ENCODE data around the gene IL16. TPM values are rescaled to one million over a fixed set of nuclear protein-coding genes. Genes with fewer than 3 reads are reported as not detected.

IL16 gene
- total RNA-seq, 1 donor from 2014 or later, result 0.05 TPM

GRCh38 chr15:81174125-81174791 is 22.4 kb upstream of the IL16 start:
- no peak for DNase-seq (ENCODE audit: low read depth)

DNA sequence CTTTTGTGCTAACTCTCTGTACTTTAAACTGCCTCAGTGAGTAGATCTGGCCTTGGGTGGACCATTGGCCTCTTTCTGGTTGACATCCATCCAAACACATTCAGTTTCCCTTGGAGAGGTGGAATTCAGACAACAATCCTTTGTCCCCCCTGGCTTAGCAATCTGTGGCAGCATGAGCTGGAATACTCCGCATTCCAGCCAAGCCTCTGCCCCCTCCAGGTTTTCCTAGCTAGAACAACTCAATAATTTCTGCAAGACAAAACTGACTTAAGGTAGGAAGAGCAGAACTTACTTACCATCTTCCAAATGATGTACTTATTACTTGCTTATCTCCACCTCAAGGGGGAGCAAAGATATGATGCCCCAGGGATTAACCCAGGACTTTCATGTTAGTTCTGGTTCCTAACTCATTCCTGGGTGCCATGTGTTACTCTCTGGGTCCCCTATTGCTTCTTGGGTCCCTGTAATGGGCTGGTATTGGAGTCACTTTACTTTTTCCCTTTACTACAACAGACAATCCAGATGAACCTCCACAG is 21.8 kb upstream of the IL16 start:
- DNase-seq (ENCODE audit: low read depth), result no peak

DNA sequence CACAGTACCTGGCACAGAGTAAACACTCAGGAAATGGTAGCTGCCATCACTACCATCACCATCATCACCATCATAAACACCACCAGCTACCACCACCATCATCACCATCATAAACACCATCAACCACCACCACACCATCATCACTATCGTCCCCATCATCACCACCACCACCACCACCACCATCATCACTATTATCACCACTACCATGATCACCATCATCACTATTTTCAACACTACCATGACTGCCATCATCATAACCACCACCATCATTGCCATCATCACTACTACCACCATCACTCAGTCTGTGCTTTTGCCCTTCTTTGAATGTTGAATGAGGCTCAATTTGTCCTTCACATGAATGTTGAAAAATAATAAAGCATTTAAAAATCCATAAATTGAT is 21.2 kb upstream of the IL16 start:
- no peak for DNase-seq (ENCODE audit: low read depth)

- no peak for DNase-seq (ENCODE audit: low read depth)
These were observed 20.3 kb upstream of the IL16 start for GRCh38 chr15:81176291-81176893.

DNA sequence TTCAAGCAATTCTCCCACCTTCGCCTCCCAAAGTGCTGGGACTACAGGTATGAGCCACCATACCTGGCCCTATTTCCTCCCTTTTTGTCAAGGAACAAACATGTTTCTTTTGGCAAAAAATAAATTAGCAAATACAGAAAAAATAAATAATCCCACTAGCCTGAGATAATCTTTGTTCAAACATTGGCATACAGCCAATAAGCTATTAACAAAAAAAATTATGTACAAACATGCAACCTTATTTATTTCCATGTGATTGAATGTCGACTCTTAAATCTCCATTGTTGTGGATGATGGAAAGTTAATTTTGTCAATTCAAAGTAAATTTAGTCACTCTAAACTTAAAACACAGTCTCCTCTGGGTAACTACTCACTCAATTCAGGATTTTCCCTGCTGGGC is 18.3 kb upstream of the IL16 start:
- DNase-seq (ENCODE audit: low read depth), result no peak

DNA sequence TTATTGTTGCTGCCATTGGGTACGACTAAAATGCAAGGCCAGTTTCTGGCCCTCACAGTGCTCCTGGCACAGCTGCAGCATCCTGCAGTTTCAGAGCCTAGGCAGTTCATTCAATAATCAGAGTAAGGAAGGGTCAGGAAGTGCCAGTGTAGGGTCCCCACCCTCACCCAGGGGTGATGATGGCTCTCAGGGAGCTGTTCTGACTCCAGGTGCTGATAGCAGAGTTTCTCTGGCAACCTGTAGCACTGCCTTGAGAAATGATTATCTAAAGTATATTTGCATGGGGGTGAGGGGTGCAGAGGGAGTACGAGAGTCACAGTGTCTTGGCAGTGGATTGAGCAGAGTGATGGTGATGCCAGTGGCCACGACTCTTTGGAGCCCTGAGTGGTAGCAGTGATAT is 15.5 kb upstream of the IL16 start:
- DNase-seq (ENCODE audit: low read depth), result no peak

GRCh38 chr15:81182031-81182755 is 14.5 kb upstream of the IL16 start:
- no peak for DNase-seq (ENCODE audit: low read depth)

GRCh38 chr15:81182756-81183438 is 13.8 kb upstream of the IL16 start:
- DNase-seq (ENCODE audit: low read depth), result no peak

DNA sequence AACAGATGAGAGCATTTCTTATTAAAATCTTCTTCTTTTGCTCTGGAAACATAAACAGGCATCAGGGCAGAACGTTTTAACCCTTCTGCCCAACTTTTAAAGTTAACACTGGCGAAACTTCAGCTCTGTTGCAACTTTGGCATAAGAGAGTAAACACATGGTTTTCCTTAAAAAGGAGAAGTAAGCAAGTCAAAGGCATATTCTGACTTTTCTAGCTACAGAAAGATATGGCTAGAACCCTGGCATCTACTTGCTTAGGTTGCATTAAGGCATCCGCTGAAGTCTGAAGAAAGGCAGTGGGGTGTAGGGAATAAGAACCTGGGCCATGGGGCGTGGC is 13.3 kb upstream of the IL16 start:
- DNase-seq (ENCODE audit: low read depth), result no peak

DNA sequence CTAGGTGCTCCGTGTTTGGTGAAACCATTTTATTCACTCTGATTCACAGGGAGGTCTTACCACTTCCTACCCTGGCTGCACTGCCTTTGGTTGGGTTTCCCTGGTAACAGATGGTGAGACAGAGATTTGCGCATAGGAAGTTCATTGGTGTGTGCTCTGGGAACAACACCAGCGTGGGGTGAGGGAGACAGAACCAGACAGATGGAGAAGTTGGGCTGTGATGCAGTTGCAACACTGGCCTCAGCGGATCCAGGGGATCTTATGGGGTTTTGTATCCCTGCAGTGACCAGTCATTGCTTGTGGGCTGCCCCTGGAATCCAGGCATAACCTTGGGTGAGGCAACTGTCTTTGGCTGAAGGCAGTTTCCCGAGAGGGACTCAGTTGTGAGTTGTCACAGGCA is 12.5 kb upstream of the IL16 start:
- DNase-seq (ENCODE audit: low read depth), result no peak

- no peak for DNase-seq (ENCODE audit: low read depth)
These were observed 10.9 kb upstream of the IL16 start for GRCh38 chr15:81185631-81186295.

- no peak for DNase-seq (ENCODE audit: low read depth)
These were observed 8.3 kb upstream of the IL16 start for GRCh38 chr15:81188354-81188753.

- no peak for DNase-seq (ENCODE audit: low read depth)
These were observed 6.9 kb upstream of the IL16 start for GRCh38 chr15:81189583-81190283.

GRCh38 chr15:81190922-81191507 is 5.7 kb upstream of the IL16 start:
- DNase-seq (ENCODE audit: low read depth), result no peak

DNA sequence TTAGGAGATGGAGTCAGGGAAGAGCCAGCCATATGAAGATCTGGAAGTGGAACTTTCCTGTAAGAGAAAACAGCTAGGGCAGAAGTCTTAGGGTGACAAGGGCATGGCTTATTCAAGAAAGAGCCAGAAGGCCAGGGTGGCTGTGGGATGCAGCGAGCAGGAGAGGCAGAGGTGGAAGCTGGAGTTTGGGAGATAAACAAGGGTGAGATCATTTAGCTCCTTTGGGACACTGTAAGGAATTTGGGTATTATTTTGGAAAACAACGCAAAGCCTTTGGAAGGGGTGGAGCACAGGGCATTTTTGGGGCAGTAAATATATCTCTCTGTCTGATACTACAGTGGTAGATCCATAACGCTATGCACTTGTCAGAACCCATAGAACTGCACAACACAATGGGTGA is 5.0 kb upstream of the IL16 start:
- no peak for DNase-seq (ENCODE audit: low read depth)

GRCh38 chr15:81194723-81195122 is 2.0 kb upstream of the IL16 start:
- no peak for DNase-seq (ENCODE audit: low read depth)

DNA sequence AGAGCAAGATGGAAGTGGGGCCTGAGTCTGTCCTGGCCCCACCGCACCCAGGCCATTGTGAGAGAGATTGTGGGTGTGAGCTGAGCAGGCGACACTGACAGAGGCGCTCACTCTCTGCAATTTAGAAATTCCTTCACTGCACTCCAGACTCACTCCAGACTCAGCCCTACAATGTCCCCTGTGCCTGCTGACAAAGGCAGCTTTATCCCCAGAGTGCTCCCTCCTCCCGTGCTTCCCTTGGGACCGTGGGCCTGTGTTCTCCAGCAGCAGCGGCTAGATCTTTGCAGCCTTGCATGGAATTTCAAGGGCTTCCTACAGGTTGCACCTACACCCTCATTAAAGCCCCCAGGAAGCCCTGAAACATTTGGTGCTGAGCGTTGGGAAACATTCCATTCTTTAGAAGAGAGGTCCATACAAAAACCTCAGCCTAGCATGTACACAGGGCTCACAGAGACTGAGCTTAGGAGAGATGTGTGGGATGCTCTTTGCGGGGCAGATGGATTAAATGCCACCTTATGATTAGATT is 1.3 kb upstream of the IL16 start:
- DNase-seq (ENCODE audit: low read depth), result no peak

DNA sequence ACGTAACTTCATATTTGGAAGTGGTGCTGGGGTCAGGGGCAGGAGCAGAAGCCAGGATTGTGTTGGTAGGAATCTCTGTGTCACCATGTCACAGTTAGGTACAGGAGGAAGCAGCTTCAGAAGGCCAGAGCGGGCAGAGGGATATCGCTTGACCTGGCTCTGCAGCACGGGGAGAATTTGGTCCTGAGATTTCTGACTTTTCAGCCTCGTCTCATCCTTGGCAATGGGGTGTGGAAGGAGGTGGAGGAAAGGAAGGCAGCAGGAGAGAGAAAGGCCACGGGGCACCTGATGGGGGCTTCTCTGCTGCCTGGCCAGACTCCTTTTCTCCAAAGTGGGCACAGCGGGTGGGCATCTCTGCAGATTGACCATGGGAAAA is 564 bp downstream of the IL16 start:
- no peak for DNase-seq (ENCODE audit: low read depth)

DNA sequence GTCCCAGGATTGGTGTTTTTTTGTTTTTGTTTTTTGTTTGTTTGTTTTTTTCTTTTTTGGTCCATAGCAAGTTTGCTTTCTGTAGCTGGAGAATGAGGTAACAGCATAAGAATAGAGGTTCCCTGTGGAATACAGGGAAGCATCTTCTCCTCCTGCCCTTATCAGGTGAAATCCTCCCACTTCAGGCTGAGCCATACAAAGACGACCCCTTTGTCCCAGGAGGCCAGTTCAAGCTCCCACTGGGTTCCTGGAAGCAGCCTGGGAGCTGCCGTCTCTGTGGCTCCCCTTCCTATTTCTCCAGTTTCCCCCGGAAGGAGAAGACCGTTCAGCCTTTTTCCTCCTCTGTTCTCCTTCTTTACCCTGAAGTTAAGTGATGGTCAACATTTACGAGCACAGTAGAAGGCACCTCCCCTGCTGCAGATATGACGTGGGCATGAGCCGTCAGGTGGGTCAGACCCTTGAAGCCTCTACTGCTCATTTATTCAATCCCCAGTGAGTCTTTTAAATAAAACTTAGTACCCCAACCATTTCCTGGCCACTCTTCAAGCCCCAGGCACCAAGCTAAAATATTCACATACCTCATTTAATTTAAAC is 1.1 kb downstream of the IL16 start:
- DNase-seq (ENCODE audit: low read depth), result no peak

DNA sequence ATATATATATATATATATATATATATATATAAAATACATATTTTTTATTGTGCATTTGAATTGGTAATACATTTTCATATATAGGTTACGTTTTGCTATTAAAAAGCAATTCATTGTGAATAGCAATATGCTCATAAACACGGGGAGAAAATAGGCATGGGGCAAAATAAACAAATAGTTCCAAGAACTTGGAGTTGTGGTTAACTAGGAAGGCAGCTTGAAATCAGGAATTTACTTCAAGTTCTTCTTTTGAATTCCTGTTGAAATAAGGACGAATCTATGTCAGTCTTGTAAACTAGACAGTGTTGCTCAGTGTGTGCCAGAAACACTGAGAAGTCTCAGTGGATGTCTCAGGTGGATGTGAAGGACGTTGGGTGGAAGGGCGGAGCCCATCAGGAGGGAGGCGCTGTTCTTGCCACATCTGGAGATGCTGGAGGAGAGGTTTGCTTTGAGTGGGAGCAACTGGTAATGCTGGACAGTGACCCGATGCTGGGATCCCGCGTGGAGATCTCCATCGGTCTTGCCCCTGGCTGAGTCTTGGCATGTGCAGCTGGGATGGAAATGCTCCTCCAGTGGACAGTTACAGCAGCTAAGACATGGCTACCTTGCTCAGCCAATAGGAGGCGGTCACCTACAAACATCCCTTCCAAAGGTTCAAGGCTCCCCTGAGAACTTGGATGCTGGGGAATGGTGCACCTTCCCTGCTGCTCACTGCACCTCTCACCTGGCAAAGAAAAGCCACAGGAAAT is 2.5 kb downstream of the IL16 start:
- no peak for DNase-seq (ENCODE audit: low read depth)
